WTC11 (cell line): ENCODE results near the gene GJA5. TPM values are rescaled to one million over a fixed set of nuclear protein-coding genes. Genes with fewer than 3 reads are reported as not detected.

Experiments used
- ATAC-seq: fragments of 200-7000 bp; cut with Tn5 transposase; 2 replicates; pipeline ENCODE4 v1.10.0; 2021; ENCODE audit warnings: mild to moderate bottlenecking, moderate library complexity
- CTCF ChIA-PET: fragments of 300-600 bp; sonication (Branson Sonifier 250); formaldehyde crosslinking; loops from one replicate; lab custom pipeline; 2021; ENCODE audit warnings: antibody characterized with exemption; lab: Charles Lee
- POLR2A ChIA-PET: fragments of 350-600 bp; sonication (Branson Sonifier 250); formaldehyde crosslinking; loops from one replicate; lab custom pipeline; 2021; ENCODE audit warnings: antibody characterized with exemption; lab: Charles Lee
- DNase-seq: peaks from one replicate; pipeline ENCODE4 v3.0.0; 2021; ENCODE audit warnings: low spot score
- H3K27ac Mint-ChIP-seq: 2 replicates; pipeline ENCODE4 v1.8.0; 2021; ENCODE audit warnings: mixed read lengths
- H3K27me3 Mint-ChIP-seq: 2 replicates; pipeline ENCODE4 v1.8.0; 2021; ENCODE audit warnings: low read depth, mild to moderate bottlenecking, moderate library complexity, mixed read lengths
- H3K36me3 Mint-ChIP-seq: 2 replicates; pipeline ENCODE4 v1.8.0; 2021; ENCODE audit warnings: mixed read lengths
- H3K4me1 Mint-ChIP-seq: 2 replicates; pipeline ENCODE4 v1.8.0; 2022; ENCODE audit warnings: mixed read lengths
- H3K4me3 Mint-ChIP-seq: 2 replicates; pipeline ENCODE4 v1.8.0; 2021; ENCODE audit warnings: mild to moderate bottlenecking, moderate library complexity, mixed read lengths
- H3K9me3 Mint-ChIP-seq: 2 replicates; pipeline ENCODE4 v1.8.0; 2021; ENCODE audit warnings: mixed read lengths
- ATF1 ChIP-seq: sonication (generic); formaldehyde crosslinking; IDR thresholded peaks from 2 replicates; pipeline ENCODE4 v1.8.1; 2023; ENCODE audit warnings: mild to moderate bottlenecking, moderate library complexity, missing genetic modification reagents
- CREB1 ChIP-seq: sonication (generic); formaldehyde crosslinking; IDR thresholded peaks from 2 replicates; pipeline ENCODE4 v1.8.0; 2023; ENCODE audit warnings: mild to moderate bottlenecking, missing genetic modification reagents
- E2F1 ChIP-seq: sonication (generic); formaldehyde crosslinking; IDR thresholded peaks from 2 replicates; pipeline ENCODE4 v1.8.0; 2022; ENCODE audit warnings: mild to moderate bottlenecking, missing genetic modification reagents
- EMX1 ChIP-seq: fragments of 250-450 bp; sonication (Bioruptor Pico); IDR thresholded peaks from 2 replicates; pipeline ENCODE4 v1.8.0; 2021; ENCODE audit warnings: mild to moderate bottlenecking
- HMGXB4 ChIP-seq: sonication (generic); formaldehyde crosslinking; IDR thresholded peaks from 2 replicates; pipeline ENCODE4 v1.8.1; 2023; ENCODE audit warnings: mild to moderate bottlenecking, moderate library complexity, missing genetic modification reagents
- JAZF1 ChIP-seq: fragments of 250-450 bp; sonication (Bioruptor Pico); IDR thresholded peaks from 2 replicates; pipeline ENCODE4 v1.9.0; 2021; ENCODE audit warnings: moderate library complexity, mild to moderate bottlenecking, inconsistent platforms
- NFE2L1 ChIP-seq: sonication (generic); formaldehyde crosslinking; IDR thresholded peaks from 2 replicates; pipeline ENCODE4 v1.8.1; 2023; ENCODE audit warnings: missing genetic modification reagents
- RELA ChIP-seq: sonication (generic); formaldehyde crosslinking; IDR thresholded peaks from 2 replicates; pipeline ENCODE4 v1.8.1; 2022; ENCODE audit warnings: missing genetic modification reagents, mild to moderate bottlenecking, borderline replicate concordance
- USF1 ChIP-seq: sonication (generic); formaldehyde crosslinking; IDR thresholded peaks from 2 replicates; pipeline ENCODE4 v1.8.0; 2022; ENCODE audit warnings: mild to moderate bottlenecking, missing genetic modification reagents
- ZNF121 ChIP-seq: sonication (generic); formaldehyde crosslinking; IDR thresholded peaks from 2 replicates; pipeline ENCODE4 v1.8.0; 2023; ENCODE audit warnings: missing genetic modification reagents
- ZNF232 ChIP-seq: sonication (generic); formaldehyde crosslinking; IDR thresholded peaks from 2 replicates; pipeline ENCODE4 v1.8.0; 2022; ENCODE audit warnings: mild to moderate bottlenecking, missing genetic modification reagents
- ZNF416 ChIP-seq: fragments of 250-450 bp; sonication (Bioruptor Pico); IDR thresholded peaks from 2 replicates; pipeline ENCODE4 v1.9.0; 2021; ENCODE audit warnings: mild to moderate bottlenecking, inconsistent platforms
- ZSCAN18 ChIP-seq: fragments of 250-450 bp; sonication (Bioruptor Pico); IDR thresholded peaks from 2 replicates; pipeline ENCODE4 v2.1.2; 2022; ENCODE audit warnings: mild to moderate bottlenecking, moderate library complexity
- total RNA-seq: library from RNA; stranded (reverse); gene quantifications from 3 replicates; pipeline ENCODE4 v1.2.3, GENCODE V29; 2021
- TF ChIP-seq, protein P1 (sequence below): sonication (generic); formaldehyde crosslinking; IDR thresholded peaks from 2 replicates; pipeline ENCODE4 v1.8.1; 2022; ENCODE audit warnings: mild to moderate bottlenecking, missing genetic modification reagents, moderate library complexity, borderline replicate concordance
- TF ChIP-seq, protein P2 (sequence below): sonication (generic); formaldehyde crosslinking; IDR thresholded peaks from 2 replicates; pipeline ENCODE4 v1.8.1; 2023; ENCODE audit warnings: mild to moderate bottlenecking, missing genetic modification reagents, moderate library complexity
- TF ChIP-seq, protein P3 (sequence below): sonication (generic); formaldehyde crosslinking; IDR thresholded peaks from 2 replicates; pipeline ENCODE4 v1.8.0; 2022; ENCODE audit warnings: mild to moderate bottlenecking, missing genetic modification reagents
- TF ChIP-seq, protein P4 (sequence below): fragments of 250-450 bp; sonication (Bioruptor Pico); conservative IDR thresholded peaks from 2 replicates; pipeline ENCODE4 v1.9.0; 2021; ENCODE audit warnings: mild to moderate bottlenecking

Gene GJA5
- total RNA-seq, 1 experiment from 2014 or later, result 2.2 TPM

DNA sequence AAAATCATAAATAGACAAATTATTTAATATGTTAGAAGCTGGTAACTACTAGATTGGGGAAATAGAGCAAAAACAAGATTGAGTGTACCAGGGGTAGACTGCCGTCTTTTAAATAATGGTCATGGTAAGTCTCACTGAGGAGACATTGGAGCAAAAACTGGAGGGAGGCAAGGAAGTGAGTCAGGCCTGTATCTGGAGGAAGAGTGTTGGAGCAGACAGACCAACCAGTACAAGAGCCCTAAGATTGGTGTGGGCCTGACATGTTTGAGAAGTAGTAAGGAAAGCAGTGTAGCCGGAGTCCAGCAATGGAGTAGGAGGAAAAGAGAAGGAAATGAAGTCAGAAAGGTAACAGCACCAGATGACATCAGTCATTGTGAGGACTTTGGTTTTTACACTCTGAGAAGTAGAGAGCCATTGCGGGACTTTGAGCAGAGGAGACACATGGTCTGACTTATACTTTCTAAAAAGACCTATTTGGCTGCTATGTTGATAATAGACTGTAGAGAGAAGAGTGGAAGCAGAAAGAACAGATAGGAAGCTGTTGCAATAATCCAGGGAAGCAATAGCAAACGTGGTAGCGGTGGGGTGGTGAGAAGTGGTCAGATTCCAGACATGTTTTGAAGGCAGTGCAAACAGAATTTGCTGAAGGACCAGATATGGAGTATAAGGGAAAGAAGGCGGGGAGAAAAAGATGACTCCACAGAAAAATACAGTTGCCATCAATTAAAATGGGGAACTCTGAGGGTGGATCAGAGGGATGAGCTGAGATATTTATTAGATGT, 44.7 kb upstream of the GJA5 start:
- H3K27me3 Mint-ChIP-seq, result no peaks in the 10 kb centered on the region
- no peaks in the 10 kb centered on the region for H3K36me3 Mint-ChIP-seq
- H3K9me3 Mint-ChIP-seq, result peaks cover 6% of the 10 kb centered on the region
- peaks cover 15% of the 10 kb centered on the region for H3K4me1 Mint-ChIP-seq
- no peak for ATAC-seq
- 0 out of 2 replicates have a peak overlapping the region, but pooled peaks have one; percentile 6 for H3K27ac Mint-ChIP-seq
- H3K4me3 Mint-ChIP-seq, result no peak overlapping the region
- CTCF ChIA-PET, result no interaction called here
- POLR2A ChIA-PET, result no interaction called here
- no peak for DNase-seq
- TF ChIP-seq, protein P1, sequence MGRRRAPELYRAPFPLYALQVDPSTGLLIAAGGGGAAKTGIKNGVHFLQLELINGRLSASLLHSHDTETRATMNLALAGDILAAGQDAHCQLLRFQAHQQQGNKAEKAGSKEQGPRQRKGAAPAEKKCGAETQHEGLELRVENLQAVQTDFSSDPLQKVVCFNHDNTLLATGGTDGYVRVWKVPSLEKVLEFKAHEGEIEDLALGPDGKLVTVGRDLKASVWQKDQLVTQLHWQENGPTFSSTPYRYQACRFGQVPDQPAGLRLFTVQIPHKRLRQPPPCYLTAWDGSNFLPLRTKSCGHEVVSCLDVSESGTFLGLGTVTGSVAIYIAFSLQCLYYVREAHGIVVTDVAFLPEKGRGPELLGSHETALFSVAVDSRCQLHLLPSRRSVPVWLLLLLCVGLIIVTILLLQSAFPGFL (CRISPR knock-in tag), result no peak
- TF ChIP-seq HMGXB4 (CRISPR knock-in tag) (no peak), ATF1 (no peak), EMX1 (no peak), JAZF1 (CRISPR knock-in tag) (no peak), NFE2L1 (CRISPR knock-in tag) (no peak), ZNF232 (CRISPR knock-in tag) (no peak)
- TF ChIP-seq, protein P2, sequence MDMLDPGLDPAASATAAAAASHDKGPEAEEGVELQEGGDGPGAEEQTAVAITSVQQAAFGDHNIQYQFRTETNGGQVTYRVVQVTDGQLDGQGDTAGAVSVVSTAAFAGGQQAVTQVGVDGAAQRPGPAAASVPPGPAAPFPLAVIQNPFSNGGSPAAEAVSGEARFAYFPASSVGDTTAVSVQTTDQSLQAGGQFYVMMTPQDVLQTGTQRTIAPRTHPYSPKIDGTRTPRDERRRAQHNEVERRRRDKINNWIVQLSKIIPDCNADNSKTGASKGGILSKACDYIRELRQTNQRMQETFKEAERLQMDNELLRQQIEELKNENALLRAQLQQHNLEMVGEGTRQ (CRISPR knock-in tag), result no peak

- Mint-ChIP-seq H3K27me3 (no peaks in the 10 kb centered on the region), H3K36me3 (no peaks in the 10 kb centered on the region), H3K9me3 (peaks cover 6% of the 10 kb centered on the region), H3K27ac (no peak overlapping the region), H3K4me3 (no peak overlapping the region), H3K4me1 (peaks cover 3% of the 10 kb centered on the region; the same call in 1 of the 2 replicates)
- DNase-seq (no peak), ATAC-seq (no peak)
- ChIA-PET CTCF (no interaction called here), POLR2A (no interaction called here)
- TF ChIP-seq, protein P3, sequence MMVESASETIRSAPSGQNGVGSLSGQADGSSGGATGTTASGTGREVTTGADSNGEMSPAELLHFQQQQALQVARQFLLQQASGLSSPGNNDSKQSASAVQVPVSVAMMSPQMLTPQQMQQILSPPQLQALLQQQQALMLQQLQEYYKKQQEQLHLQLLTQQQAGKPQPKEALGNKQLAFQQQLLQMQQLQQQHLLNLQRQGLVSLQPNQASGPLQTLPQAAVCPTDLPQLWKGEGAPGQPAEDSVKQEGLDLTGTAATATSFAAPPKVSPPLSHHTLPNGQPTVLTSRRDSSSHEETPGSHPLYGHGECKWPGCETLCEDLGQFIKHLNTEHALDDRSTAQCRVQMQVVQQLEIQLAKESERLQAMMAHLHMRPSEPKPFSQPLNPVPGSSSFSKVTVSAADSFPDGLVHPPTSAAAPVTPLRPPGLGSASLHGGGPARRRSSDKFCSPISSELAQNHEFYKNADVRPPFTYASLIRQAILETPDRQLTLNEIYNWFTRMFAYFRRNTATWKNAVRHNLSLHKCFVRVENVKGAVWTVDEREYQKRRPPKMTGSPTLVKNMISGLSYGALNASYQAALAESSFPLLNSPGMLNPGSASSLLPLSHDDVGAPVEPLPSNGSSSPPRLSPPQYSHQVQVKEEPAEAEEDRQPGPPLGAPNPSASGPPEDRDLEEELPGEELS, result no peak
- TF ChIP-seq USF1 (CRISPR knock-in tag), result no peak
- TF ChIP-seq RELA (CRISPR knock-in tag), result no peak
- TF ChIP-seq E2F1 (CRISPR knock-in tag), result no peak
- TF ChIP-seq, protein P4, sequence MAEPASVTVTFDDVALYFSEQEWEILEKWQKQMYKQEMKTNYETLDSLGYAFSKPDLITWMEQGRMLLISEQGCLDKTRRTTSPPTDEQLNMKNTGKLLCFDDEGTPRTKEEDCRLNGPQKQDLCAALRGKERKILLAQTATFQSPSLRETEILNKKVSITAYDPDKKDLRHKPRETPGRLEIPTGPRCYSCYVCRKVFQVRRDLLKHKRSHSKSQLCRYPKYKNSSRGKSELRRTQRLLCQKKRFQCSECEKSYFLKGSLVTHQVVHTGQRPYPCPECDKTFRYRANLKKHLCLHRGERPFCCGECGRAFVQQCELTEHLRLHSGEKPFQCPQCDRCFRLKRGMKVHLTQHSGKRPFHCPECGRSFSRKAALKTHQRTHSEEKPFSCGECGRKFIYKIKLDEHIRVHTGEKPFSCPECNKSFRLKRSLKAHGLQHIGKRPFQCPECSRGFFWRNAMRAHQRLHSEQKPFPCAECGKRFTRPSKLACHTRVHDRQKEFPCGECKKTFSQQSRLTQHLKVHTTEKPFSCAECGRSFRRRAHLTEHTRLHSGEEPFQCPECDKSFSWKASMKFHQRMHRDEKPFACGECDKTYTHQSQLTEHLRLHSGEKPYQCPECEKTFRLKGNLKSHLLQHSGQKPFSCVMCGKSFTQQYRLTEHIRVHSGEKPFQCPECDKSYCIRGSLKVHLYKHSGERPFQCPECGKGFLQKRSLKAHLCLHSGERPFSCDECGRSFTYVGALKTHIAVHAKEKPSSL, result no peak
- TF ChIP-seq ZSCAN18 (CRISPR knock-in tag), result no peak
- no peak for TF ChIP-seq ZNF121
- TF ChIP-seq CREB1 (CRISPR knock-in tag), result no peak
- no peak for TF ChIP-seq ZNF416 (CRISPR knock-in tag)
- TF ChIP-seq, protein P1 (CRISPR knock-in tag), result no peak
Observed at GRCh38 chr1:147800804-147801203, 40.4 kb upstream of the GJA5 start.
